Smooth muscle cell (in vitro differentiated cells): ENCODE measurements around the gene TEX14. TPM values are rescaled to one million over a fixed set of nuclear protein-coding genes. Genes with fewer than 3 reads are reported as not detected.
"Not testable (repeated sequence)": the region's sequence is repeated elsewhere in the genome, so short reads cannot be mapped to it uniquely, and the experiment has no call there.

Experiments used
- DNase-seq: peaks from one replicate; lab custom pipeline; 2025; ENCODE audit not compliant: unreplicated experiment; lab: John Stamatoyannopoulos, UW
- H2AFZ ChIP-seq: fragments of 200-600 bp; sonication (generic); 2 replicates; pipeline ENCODE4 v1.6.0; 2016; ENCODE audit warnings: antibody characterized with exemption, low read depth, mild to moderate bottlenecking
- H3F3A ChIP-seq: fragments of 200-600 bp; sonication (generic); 2 replicates; pipeline ENCODE4 v1.6.0; 2017; ENCODE audit warnings: antibody characterized with exemption, low read depth
- H3K27ac ChIP-seq: fragments of 200-600 bp; sonication (generic); 2 replicates; pipeline ENCODE4 v1.5.1; 2016; ENCODE audit warnings: low read depth, mild to moderate bottlenecking
- H3K27me3 ChIP-seq: fragments of 200-600 bp; sonication (generic); 2 replicates; pipeline ENCODE4 v1.6.1; 2016; ENCODE audit warnings: low read depth, mild to moderate bottlenecking
- H3K36me3 ChIP-seq: fragments of 200-600 bp; sonication (generic); 2 replicates; pipeline ENCODE4 v1.5.1; 2016; ENCODE audit warnings: low read depth
- H3K4me1 ChIP-seq: fragments of 200-600 bp; sonication (generic); 2 replicates; pipeline ENCODE4 v1.5.1; 2016; ENCODE audit warnings: low read depth
- H3K4me2 ChIP-seq: fragments of 200-600 bp; sonication (generic); 2 replicates; pipeline ENCODE4 v1.6.0; 2016; ENCODE audit warnings: mild to moderate bottlenecking
- H3K4me3 ChIP-seq: fragments of 200-600 bp; sonication (generic); 2 replicates; pipeline ENCODE4 v1.5.1; 2016; ENCODE audit warnings: mild to moderate bottlenecking
- H3K79me2 ChIP-seq: fragments of 200-600 bp; sonication (generic); 2 replicates; pipeline ENCODE4 v1.6.0; 2016; ENCODE audit warnings: low read depth, mild to moderate bottlenecking
- H3K9ac ChIP-seq: fragments of 200-600 bp; sonication (generic); 2 replicates; pipeline ENCODE4 v1.6.0; 2016; ENCODE audit warnings: low read depth
- H3K9me3 ChIP-seq: fragments of 200-600 bp; sonication (generic); replicated peaks from 2 replicates; pipeline ENCODE4 v1.5.1; 2016; ENCODE audit warnings: low read depth
- H4K20me1 ChIP-seq: fragments of 200-600 bp; sonication (generic); 2 replicates; pipeline ENCODE4 v1.6.0; 2016; ENCODE audit warnings: low read depth
- WGBS: methylation state at CpG from one replicate; pipeline ENCODE4 v1.1.7; 2016; ENCODE audit warnings: low lambda C conversion rate; 5-methylcytosine and 5-hydroxymethylcytosine counted together
- polyA plus RNA-seq: library from polyadenylated mRNA; unstranded; fragments of >200 nt; fragmentation: Nextera tagmentation; extraction: Ambion mirVana; gene quantifications from 2 replicates; pipeline ENCODE4 v1.2.1, GENCODE V29; 2016
- total RNA-seq: library from RNA; depleted of rRNA; stranded (reverse); fragments of >200 nt; gene quantifications from 2 replicates; pipeline ENCODE4 v1.2.3, GENCODE V29; 2014
- TF ChIP-seq, protein P1 (sequence below): fragments of 200-600 bp; sonication (generic); IDR thresholded peaks from 2 replicates; pipeline ENCODE4 v1.5.1; 2017; ENCODE audit warnings: borderline replicate concordance, mild to moderate bottlenecking, antibody characterized with exemption; ENCODE audit not compliant: insufficient read depth, poor library complexity, severe bottlenecking

TEX14 gene
- total and polyA plus RNA-seq, 2 experiments from 2014 or later: 0.04 TPM; not detected in 1

DNA sequence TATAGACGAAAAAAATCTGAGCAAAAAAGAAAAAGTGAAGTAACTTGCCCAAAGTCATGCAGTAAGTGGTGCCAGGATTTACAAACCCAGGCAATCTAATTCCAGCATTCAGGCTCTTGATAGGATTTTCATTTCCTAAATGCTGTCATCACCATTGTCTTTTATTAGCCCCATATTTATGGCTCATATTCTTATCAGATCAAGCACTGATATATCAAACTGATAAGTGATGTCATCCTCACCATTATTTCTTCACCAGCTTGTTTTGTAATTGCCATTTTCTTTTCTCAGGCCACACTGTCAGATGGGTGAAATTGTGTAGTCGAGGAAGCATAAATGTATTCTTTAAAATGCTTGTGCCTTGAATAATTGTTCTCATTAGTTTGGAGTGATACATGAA is 1.9 kb upstream of the TEX14 start:
- TF ChIP-seq, protein P1, sequence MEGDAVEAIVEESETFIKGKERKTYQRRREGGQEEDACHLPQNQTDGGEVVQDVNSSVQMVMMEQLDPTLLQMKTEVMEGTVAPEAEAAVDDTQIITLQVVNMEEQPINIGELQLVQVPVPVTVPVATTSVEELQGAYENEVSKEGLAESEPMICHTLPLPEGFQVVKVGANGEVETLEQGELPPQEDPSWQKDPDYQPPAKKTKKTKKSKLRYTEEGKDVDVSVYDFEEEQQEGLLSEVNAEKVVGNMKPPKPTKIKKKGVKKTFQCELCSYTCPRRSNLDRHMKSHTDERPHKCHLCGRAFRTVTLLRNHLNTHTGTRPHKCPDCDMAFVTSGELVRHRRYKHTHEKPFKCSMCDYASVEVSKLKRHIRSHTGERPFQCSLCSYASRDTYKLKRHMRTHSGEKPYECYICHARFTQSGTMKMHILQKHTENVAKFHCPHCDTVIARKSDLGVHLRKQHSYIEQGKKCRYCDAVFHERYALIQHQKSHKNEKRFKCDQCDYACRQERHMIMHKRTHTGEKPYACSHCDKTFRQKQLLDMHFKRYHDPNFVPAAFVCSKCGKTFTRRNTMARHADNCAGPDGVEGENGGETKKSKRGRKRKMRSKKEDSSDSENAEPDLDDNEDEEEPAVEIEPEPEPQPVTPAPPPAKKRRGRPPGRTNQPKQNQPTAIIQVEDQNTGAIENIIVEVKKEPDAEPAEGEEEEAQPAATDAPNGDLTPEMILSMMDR: no peak

DNA sequence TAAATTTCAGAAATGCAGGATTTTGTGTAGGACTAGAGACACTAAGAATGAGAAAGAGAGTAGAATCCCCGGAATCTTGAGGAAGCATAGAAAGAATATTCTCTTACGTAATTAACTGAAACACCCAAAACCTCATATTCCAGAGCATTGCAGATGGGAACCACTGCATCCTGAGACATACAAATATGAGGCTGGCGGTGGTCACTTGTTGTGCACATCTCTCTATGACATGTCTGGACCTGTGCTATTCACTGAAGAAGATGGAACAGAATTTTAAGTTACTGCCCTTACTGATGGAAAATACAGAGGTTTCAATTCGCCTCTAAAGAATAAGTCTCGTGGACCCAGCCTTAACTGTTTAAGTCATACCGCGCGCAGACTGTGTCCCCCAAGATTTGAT is 1.4 kb upstream of the TEX14 start:
- no peaks in the 10 kb centered on the region for H4K20me1 ChIP-seq
- WGBS: 88% methylated on average over 8 of the region's 8 CpGs
- peak overlapping the region; percentile 55 for H3K9ac ChIP-seq
- peaks cover 12% of the 10 kb centered on the region for H3K4me1 ChIP-seq
- peak overlapping the region; percentile 59 for H3K27ac ChIP-seq
- H3K27me3 ChIP-seq: no peaks in the 10 kb centered on the region
- H3F3A ChIP-seq: no peaks in the 10 kb centered on the region
- TF ChIP-seq, protein P1: no peak
- no peaks in the 10 kb centered on the region for H3K9me3 ChIP-seq
- H3K4me2 ChIP-seq: peak overlapping the region; percentile 84
- H3K36me3 ChIP-seq: no peaks in the 10 kb centered on the region
- H3K79me2 ChIP-seq: peaks cover 3% of the 10 kb centered on the region
- no peak for DNase-seq
- H3K4me3 ChIP-seq: peak overlapping the region; percentile 53
- H2AFZ ChIP-seq: peak overlapping the region; percentile 99

More for the DNA sequence above, 1.9 kb upstream of the TEX14 start:
- Histone ChIP-seq H3K9me3 (no peaks in the 10 kb centered on the region), H3K4me3 (peak overlapping the region; percentile 53), H3F3A (no peaks in the 10 kb centered on the region), H3K4me2 (peak overlapping the region; percentile 84), H3K36me3 (no peaks in the 10 kb centered on the region), H4K20me1 (no peaks in the 10 kb centered on the region), H3K27ac (no peak overlapping the region), H3K27me3 (no peaks in the 10 kb centered on the region), H2AFZ (no peak overlapping the region), H3K79me2 (peaks cover 3% of the 10 kb centered on the region), H3K9ac (no peak overlapping the region), H3K4me1 (peaks cover 12% of the 10 kb centered on the region)
- no peak for DNase-seq
- 93% methylated on average over 2 of the region's 2 CpGs for WGBS

DNA sequence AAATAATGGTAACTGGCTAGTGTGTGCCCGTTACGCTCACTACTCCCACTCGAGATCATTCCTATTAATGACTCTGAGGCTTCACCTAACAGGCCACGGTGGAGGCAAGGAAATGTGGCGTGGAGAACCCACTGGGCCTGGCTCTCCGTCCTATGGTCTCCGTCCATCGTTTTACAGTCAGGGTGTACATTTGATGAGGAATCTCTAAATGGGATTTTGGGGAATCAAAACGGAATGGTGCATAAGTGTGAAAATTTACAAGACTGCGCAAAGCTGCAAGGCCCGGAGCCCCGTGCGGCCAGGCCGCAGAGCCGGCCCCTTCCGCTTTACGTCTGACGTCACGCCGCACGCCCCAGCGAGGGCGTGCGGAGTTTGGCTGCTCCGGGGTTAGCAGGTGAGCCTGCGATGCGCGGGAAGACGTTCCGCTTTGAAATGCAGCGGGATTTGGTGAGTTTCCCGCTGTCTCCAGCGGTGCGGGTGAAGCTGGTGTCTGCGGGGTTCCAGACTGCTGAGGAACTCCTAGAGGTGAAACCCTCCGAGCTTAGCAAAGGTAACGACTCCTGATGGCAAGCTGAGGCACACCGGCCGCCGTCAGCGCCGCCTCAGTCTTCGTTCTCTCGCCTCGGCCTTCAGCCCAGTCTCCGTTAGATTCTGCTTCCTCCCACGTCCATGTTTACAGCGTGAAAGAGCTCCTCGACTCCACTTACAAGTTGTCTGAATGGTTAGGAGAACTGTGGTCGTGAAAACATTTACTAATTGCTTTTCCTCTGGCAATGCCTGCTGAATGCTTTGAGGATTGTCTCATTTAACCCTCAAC is 602 bp upstream of the TEX14 start, which contains the start of gene RAD51C:
Gene RAD51C, plus strand, starts transcription at position 364 of the 817 bp plus-strand sequence. Its CDS starts 42 bp downstream, at position 406.
- peak within 1 kb of the TSS; percentile 84 for H3K4me2 ChIP-seq
- peak within 1 kb of the TSS; percentile 53 for H3K4me3 ChIP-seq
- 24% methylated on average over 48 of the region's 50 CpGs for WGBS
- peak within 1 kb of the TSS; percentile 59 for H3K27ac ChIP-seq
- peaks cover 3% of the 10 kb centered on the region for H3K79me2 ChIP-seq
- H3K27me3 ChIP-seq: no peaks in the 10 kb centered on the region
- H3K36me3 ChIP-seq: no peaks in the 10 kb centered on the region
- no peaks in the 10 kb centered on the region for H4K20me1 ChIP-seq
- peak within 1 kb of the TSS; percentile 99 for H2AFZ ChIP-seq
- H3K9me3 ChIP-seq: no peaks in the 10 kb centered on the region
- TF ChIP-seq, protein P1: no peak
- H3K4me1 ChIP-seq: peaks cover 12% of the 10 kb centered on the region
- H3K9ac ChIP-seq: peak within 1 kb of the TSS; percentile 55
- no peaks in the 10 kb centered on the region for H3F3A ChIP-seq
- no peak for DNase-seq

DNA sequence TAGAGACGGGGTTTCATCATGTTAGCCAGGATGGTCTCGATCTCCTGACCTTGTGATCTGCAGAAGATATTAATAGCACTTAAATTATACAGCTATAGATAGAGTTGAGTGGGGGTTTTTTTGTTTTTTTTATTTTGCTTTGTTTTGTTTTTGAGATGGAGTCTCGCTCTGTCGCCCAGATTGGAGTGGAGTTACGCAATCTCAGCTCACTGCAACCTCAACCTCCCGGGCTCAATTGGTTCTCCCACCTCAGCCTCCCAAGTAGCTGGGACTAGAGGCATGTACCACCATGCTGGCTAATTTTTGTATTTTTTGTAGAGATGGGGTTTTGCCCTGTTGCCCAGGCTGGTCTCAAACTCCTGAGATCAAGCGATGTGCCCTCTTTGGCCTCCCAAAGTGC is 1.8 kb downstream of the TEX14 start:
- over 99% methylated on average over 7 of the region's 7 CpGs for WGBS
- not testable (repeated sequence) for H3K36me3 ChIP-seq, H3K4me3 ChIP-seq, H3K79me2 ChIP-seq, H2AFZ ChIP-seq, H3K9ac ChIP-seq, H3K9me3 ChIP-seq, H3K27me3 ChIP-seq, H3F3A ChIP-seq, H3K4me2 ChIP-seq, H4K20me1 ChIP-seq, DNase-seq, H3K27ac ChIP-seq
- peaks cover 12% of the 10 kb centered on the region for H3K4me1 ChIP-seq
